Neural crest cell (in vitro differentiated cells): ENCODE data around the gene SLC27A3. TPM values are rescaled to one million over a fixed set of nuclear protein-coding genes. Genes with fewer than 3 reads are reported as not detected.

Source experiments
- DNase-seq: peaks from one replicate; pipeline ENCODE4 v3.0.0; 2021; ENCODE audit warnings: low read depth, mixed read lengths, low spot score
- H3K27ac Mint-ChIP-seq: one replicate; pipeline ENCODE4 v1.8.0; 2021; ENCODE audit warnings: mild to moderate bottlenecking, mixed read lengths; ENCODE audit not compliant: unreplicated experiment
- H3K27me3 Mint-ChIP-seq: 2 replicates; pipeline ENCODE4 v1.8.0; 2021; ENCODE audit warnings: low read depth, mild to moderate bottlenecking, mixed read lengths
- H3K36me3 Mint-ChIP-seq: 2 replicates; pipeline ENCODE4 v1.8.0; 2021; ENCODE audit warnings: low read depth, mild to moderate bottlenecking, mixed read lengths
- H3K4me1 Mint-ChIP-seq: 2 replicates; pipeline ENCODE4 v1.8.0; 2021; ENCODE audit warnings: mixed read lengths
- H3K4me3 Mint-ChIP-seq: one replicate; pipeline ENCODE4 v1.8.0; 2021; ENCODE audit warnings: mild to moderate bottlenecking, mixed read lengths
- H3K9me3 Mint-ChIP-seq: 2 replicates; pipeline ENCODE4 v1.8.0; 2021; ENCODE audit warnings: mixed read lengths
- CTCF ChIP-seq: fragments of 200-600 bp; sonication (generic); conservative IDR thresholded peaks from 2 replicates; pipeline ENCODE4 v1.5.0; 2021; ENCODE audit warnings: antibody characterized with exemption, mild to moderate bottlenecking
- total RNA-seq: library from RNA; stranded (reverse); gene quantifications from 2 replicates; pipeline ENCODE4 v1.2.1, GENCODE V29; 2021

The SLC27A3 gene
- total RNA-seq, 1 donor from 2014 or later: 16.8 TPM

- H3K27me3 Mint-ChIP-seq: peaks cover 2% of the 10 kb centered on the region
- no peak for DNase-seq
- H3K4me3 Mint-ChIP-seq: peak overlapping the region; percentile 27
- no peaks in the 10 kb centered on the region for H3K9me3 Mint-ChIP-seq
- H3K27ac Mint-ChIP-seq: no peak overlapping the region
- H3K36me3 Mint-ChIP-seq: peaks cover 5% of the 10 kb centered on the region
- TF ChIP-seq CTCF: no peak
- peaks cover 5% of the 10 kb centered on the region for H3K4me1 Mint-ChIP-seq
These were observed 3.9 kb upstream of the SLC27A3 start for GRCh38 chr1:153771261-153771660.

DNA sequence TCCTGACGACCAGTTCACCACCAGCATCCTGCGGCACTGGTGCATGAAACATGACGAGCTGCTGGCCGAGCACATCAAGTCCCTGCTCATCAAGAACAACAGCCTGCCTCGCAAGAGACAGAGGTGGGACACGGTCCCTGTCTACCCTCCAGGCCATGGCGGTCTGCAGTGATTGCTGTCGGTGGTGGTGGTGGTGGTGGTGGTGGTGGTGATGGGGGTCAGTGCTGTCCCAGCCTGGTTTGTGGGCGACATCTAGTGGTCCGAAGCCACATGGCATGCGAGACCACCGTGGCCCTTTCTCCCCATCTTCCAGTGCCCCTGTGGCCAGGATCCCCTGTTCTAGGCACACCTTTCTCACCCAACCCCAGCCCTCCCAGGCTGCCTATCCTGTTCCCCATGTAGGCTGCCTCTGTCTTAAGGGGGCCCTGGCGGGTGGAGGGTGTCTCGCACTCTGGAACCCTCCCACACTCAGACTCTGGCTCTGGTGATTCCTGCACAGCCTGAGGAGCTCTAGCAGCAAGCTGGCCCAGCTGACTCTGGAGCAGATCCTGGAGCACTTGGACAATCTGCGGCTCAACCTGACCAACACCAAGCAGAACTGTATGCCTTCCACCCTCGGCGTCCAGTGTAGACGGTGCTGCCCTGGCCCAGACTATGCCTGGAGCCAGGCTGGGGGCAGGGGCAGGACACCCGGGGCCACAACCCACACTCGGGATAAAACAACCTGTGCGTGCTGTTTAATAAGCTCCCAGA lies 3.2 kb upstream of the SLC27A3 start:
- no peak overlapping the region for H3K27ac Mint-ChIP-seq
- DNase-seq: peak; percentile 75
- peak; percentile 60 for TF ChIP-seq CTCF
- H3K4me3 Mint-ChIP-seq: no peak overlapping the region
- peaks cover 10% of the 10 kb centered on the region for H3K4me1 Mint-ChIP-seq
- H3K27me3 Mint-ChIP-seq: peaks cover 8% of the 10 kb centered on the region
- H3K9me3 Mint-ChIP-seq: no peaks in the 10 kb centered on the region
- H3K36me3 Mint-ChIP-seq: peaks cover 4% of the 10 kb centered on the region

DNA sequence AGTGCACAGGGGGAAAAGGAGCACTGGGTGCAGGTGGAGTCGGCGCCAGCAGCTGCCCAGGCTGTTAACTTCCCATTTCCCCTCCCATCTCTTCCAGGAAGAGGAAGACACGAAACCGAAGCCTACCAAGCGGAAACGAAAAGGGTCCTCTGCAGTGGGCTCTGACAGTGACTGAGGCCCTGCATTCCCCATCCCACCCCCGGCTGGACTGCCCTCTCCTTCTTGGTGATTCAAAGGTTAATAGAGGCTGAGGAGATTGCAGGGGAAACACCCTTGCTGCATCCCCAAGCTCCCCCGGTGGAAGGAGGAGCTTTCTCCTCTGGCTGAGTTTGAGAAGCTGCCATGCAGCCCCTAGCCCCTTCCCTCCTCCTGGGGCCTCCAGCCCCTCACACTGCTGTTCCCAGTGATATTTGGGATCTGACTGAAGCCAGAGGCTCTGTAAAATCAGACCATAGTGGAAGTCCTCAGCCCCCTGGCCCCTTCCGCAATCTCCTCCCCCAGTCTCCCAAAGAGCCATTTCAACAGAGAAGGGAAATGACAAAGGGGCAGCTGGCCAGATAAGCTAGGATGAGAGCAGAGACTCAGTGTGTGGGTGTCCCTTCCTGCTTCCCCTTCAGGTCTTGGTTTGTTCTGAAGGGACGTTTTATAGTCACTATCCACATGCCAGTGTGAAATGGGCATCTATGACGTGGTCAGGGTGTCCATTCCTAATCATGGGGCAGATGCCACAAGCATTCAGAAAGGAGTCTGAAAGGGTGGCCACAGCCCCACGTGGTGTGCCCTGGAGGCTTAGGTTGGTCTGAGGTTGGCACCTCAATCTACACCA lies 1.9 kb upstream of the SLC27A3 start:
- no peak for DNase-seq
- H3K9me3 Mint-ChIP-seq: no peaks in the 10 kb centered on the region
- H3K27me3 Mint-ChIP-seq: peaks cover 11% of the 10 kb centered on the region
- TF ChIP-seq CTCF: no peak
- no peak overlapping the region for H3K27ac Mint-ChIP-seq
- peak overlapping the region; percentile 59 for H3K4me3 Mint-ChIP-seq
- no peaks in the 10 kb centered on the region for H3K36me3 Mint-ChIP-seq
- peaks cover 17% of the 10 kb centered on the region for H3K4me1 Mint-ChIP-seq

- no peak for TF ChIP-seq CTCF
- H3K4me3 Mint-ChIP-seq: peak overlapping the region; percentile 85
- no peak overlapping the region for H3K27ac Mint-ChIP-seq
- no peaks in the 10 kb centered on the region for H3K36me3 Mint-ChIP-seq
- DNase-seq: no peak
- peaks cover 17% of the 10 kb centered on the region for H3K4me1 Mint-ChIP-seq
- H3K9me3 Mint-ChIP-seq: no peaks in the 10 kb centered on the region
- peaks cover 11% of the 10 kb centered on the region for H3K27me3 Mint-ChIP-seq
These were observed 1.1 kb upstream of the SLC27A3 start for GRCh38 chr1:153774026-153774595.

GRCh38 chr1:153775458-153776327 lies 486 bp downstream of the SLC27A3 start:
- Mint-ChIP-seq H3K4me3 (peak overlapping the region; percentile 85), H3K27ac (no peak overlapping the region), H3K36me3 (no peaks in the 10 kb centered on the region), H3K9me3 (no peaks in the 10 kb centered on the region), H3K4me1 (peaks cover 17% of the 10 kb centered on the region), H3K27me3 (peaks cover 11% of the 10 kb centered on the region)
- no peak for DNase-seq
- TF ChIP-seq CTCF: no peak
